Ramos (cell line): ENCODE measurements around the gene RORC.
"Not testable (repeated sequence)": the region's sequence is repeated elsewhere in the genome, so short reads cannot be mapped to it uniquely, and the experiment has no call there.

Experiments
- in situ Hi-C: fragments of 300-500 bp; cut with MboI; formaldehyde crosslinking; loops from one replicate; pipeline ENCODE4 v1.14.3; 2022; ENCODE audit warnings: low sequenced_read_pairs; ENCODE audit not compliant: unreplicated experiment

The RORC gene

DNA sequence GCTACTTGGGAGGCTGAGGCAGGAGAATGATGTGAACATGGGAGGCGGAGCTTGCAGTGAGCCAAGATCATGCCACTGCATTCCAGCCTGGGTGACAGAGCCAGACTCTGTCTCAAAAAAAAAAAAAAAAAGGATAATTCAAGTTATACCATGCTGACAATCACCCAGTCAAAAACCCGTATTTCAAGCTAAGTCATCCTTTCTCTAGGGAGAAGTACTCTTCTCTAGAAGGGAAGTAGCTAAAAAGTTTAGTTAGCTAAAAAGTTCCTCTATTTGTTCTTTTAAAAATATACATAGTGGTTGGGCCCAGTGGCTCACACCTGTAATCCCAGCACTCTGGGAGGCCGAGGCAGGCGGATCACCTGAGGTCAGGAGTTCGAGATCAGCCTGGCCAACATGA, 50.9 kb downstream of the RORC start:
- in situ Hi-C loops: not testable (repeated sequence)

DNA sequence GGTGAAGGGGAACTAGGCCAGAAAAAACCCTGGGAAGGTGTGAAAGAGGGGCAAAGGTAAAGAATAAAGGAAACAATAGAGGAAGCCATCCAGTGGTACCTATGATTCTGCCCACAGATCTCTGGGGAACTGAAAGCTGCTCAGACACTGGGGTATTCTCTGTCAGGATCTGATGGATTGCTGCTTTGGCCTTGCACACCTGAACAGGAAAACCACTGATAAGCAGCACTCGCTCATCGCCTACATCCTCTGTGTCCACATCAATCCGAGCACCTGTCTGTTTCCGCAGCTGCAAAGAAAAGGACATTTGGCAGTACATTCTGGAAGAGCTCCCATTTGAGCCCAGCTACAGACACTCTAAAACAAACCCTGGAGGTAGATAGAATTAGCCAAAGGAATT, 51.8 kb downstream of the RORC start:
- in situ Hi-C loops: no loop called here

DNA sequence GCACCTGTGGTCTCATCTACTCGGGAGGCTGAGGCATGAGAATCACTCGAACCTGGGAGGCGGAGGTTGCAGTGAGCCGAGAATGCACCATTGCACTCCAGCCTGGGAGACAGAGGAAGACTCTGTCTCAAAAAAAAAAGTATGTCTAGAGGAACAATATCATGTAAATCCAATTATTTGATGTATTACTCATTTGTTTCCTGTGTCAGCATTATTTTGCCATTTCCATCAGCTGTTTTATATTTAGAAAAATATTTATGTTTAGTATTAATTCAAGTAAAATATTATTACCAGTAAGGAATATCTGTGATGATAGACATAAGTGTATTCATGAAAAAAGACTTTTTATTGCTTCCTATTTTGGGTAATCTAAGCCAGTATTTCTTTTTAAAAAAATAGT, 54.3 kb downstream of the RORC start:
- in situ Hi-C loops: no loop called here

DNA sequence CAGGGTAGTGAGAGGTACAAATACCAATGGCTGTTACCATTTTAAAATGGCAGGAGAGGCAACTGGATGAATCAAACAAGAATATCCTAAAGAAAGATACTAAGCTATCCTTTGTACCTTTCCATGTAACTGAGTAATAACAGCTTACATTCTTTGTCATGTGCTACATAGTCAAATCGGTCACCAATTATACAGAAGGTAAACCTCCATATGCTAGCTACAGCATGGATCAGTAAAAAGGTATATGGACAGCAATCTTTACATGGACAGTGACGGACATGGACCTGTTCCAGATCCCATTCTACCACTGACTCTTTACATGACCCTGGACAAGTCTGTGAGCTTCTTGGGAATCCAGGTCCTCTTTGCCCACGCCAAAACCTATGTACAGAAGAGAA, 54.9 kb downstream of the RORC start:
- in situ Hi-C loops: no loop called here

DNA sequence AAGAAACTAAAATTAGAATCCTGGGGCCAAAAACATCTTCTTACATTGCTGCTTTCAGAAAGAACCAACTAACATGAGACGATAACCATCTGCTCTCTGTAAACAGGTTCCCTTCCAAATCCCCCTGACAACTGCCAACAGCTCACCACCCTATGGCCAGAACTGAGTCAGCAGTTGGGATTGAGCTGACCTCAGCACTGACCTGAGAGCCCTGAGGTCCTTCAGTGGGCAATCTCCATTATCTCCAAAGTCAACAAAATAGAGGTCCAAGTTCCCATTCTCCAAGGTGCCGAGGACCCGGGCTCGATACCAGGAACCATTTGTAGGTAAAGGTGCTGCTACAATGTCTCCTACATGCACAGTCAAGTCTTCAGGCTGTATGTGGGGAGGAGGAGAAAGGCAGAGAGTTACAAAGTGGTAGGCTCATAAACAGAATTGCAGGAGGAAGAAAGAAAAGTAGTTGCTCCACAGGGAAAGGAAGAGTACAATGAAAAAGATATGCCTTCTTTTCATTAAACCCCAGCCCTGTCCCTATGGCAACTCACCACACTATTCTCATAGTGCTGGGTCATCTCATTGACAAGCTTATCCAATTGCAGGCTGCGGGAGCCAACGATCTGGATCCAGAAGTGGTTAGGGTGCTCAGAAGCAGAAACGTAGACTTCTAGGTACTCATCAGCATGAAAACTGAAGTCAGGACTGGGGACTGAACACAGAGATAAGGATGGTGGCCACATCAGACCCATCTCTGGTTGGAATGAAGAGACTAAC, 55.5 kb downstream of the RORC start:
- in situ Hi-C loops: no loop called here

DNA sequence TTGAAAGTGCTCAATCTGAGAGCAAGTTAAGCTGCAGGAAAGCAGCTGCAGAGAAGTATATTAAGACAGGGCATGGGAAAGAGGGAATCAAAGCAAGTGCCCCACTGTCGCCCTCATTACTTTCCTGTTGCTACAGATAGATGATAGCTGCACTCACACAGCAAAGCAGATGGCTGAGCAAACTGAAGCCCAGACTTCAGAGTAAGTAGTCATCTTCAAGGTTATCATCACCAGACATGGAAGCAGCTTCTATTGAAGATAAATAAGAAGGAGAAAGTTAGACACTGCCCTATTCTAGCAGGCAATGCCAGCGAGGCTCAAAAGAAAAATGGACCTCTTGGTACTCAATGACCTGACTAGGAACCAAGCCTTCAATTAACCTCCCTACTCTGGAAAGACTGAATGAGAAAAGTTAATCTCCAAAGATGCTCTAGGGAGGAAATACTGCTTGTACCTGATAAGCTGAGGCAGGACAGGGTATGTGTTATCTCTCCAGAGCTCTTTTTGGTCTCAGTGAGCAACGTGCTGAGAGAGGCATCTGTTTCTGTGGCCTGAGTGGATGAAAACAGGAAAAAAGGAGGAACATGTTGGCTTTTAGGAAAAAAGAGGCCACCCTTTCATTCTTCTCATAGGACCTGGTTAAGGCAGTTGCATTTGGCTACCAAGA, 57.2 kb downstream of the RORC start:
- in situ Hi-C loops: no loop called here

DNA sequence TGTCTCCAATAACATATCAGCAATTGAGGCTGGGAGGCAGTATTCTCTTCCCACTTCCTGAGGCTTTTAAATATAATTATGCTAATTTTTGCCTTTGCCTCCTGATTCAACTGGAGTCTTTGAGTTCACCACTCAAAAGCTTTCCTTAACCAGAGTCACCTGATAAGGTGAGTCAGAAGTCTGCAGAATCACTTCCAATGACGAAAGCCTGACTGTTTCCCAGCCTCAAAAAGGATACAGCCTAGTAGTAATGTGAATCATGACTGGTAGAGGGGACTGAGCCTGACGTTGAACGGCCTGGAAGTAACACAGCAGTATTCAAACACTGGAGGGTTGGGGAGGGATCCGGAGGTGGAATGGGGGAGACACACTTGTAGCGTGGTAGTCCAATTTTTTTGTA, 57.9 kb downstream of the RORC start:
- in situ Hi-C loops: no loop called here

DNA sequence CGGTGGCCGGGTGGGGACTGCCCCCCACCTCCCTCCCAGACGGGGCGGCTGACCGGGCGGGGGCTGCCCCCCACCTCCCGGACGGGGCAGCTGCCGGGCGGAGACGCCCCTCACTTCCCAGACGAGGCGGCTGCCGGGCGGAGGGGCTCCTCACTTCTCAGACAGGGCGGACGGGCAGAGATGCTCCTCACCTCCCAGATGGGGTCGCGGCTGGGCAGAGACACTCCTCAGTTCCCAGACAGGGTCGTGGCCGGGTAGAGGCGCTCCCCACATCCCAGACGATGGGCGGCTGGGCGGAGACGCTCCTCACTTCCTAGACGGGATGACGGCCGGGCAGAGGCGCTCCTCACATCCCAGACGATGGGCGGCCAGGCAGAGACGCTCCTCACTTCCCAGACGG, 62.3 kb downstream of the RORC start:
- in situ Hi-C loops: not testable (repeated sequence)

DNA sequence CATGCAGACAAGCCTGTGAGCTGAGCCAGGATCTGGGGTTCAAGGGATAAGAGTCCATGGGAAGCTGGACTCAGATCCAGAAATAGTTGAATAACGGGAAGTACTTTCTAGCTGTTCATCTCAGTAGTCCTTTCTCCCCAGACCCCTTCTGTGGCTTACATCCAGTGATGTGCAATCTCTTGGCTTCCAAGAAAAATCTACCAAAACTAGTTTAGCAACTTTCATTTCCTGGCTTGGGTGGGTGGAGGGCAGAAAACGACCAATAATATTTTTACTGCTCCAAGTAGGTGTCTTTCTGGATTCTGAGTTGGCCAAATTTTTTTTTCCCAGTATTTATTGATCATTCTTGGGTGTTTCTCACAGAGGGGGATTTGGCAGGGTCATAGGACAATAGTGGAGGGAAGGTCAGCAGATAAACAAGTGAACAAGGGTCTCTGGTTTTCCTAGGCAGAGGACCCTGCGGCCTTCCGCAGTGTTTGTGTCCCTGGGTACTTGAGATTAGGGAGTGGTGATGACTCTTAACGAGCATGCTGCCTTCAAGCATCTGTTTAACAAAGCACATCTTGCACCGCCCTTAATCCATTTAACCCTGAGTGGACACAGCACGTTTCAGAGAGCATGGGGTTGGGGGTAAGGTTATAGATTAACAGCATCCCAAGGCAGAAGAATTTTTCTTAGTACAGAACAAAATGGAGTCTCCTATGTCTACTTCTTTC, 63.1 kb downstream of the RORC start:
- in situ Hi-C loops: not testable (repeated sequence)

DNA sequence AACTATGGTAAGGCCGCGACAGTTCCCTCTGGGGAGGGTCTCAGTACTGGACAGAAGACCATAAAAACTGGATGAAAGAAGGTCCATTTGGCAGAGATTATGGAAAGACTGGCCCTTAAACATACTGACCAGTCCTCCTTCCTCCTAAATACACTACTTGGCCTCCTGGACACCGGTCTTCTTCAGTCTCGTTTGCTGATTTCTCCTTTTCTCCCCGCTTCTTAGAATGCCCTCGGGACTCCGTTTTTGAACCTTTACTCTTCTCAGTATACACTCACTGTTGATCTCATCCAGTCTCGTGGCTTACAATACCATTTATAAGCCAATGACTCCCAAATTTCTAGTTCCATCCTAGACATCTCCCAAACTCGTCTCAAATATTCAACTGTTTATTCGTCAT, 67.6 kb downstream of the RORC start:
- in situ Hi-C loops: no loop called here

DNA sequence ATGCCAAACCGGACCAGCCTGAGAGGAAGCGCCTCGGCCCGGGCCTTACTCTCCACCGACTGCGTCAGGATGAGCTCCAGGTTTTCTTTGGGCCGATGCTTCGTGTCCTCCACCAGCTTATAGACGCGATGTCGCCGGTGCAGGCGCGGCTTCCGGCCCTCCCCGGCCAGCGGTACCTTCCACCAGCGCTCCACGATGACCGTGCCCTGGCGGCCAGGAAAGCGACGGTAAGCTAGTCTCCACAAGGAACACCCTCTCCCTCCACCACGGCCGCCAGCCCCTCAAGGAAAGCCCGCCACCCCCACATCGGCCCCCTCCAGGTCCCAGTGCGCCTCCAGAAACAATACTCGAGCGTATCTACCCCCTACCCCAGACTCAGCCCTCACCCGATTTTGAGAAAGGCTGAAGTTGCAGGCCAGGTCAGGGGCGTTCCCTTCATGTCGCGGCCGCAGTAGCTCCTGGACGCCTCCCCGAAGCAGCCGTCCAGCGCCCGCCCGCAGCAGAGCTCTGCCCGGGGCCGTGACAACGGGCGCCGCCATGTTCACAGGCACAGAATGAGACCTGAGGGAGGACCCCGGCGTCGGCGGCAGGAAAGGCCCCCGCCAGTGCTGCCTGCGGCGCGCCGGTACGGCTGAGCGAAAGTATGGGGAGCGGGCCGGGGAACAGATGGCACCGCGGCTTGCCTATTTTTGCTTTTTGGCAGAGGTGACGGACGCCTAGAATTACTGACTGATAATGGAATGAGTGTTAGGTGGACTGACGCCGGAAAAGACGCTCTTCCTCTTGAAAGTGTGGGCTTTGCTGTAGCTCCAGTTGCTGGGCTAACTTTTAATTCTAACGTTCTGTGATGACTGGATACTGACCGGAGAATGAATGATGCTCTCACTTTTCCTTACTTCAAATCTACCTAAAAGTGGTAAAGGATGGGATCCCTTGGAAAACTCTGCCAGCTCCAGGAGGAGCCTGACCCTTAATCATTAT, 68.4 kb downstream of the RORC start, which contains the start of gene MRPL9:
TSS of gene MRPL9 (minus strand) at position 556 of the 981 bp plus-strand sequence. CDS start at position 539, 17 bp downstream.
- in situ Hi-C loops: no loop called here

DNA sequence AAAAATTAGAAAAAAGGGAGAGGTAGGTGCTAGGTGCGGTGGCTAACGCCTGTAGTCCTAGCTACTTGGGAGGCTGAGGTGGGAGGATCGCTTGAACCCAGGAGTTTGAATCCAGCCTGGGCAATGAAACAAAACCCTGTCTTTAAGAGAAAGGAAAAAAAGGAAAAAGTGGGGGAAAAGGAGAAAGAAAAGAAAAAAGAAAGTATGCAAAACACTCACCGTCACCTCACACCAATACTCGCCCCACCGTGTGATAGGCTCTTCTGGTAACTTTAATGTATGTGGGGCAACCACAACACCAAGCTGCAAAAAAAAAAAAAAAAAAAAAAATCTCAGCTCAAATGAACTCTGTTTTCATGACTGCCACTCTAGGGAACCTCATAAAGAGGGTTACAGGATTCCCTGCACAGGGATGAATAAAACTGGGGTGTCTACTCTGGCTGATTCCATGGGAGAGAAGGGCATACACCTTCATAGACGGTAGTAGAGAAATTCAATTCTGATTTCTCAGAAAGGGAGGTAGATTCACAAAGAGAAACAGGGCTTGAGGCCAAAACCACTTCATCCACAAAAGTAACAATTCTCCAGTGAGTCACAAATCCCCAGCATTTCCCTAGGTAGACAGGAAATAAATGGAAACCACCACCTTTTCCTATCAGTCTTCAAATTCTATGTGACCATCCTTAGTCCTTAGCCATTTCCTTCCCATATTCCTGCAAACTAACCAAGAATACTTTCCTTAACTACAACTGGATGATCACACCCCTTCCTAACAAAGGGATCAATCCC, 70.8 kb downstream of the RORC start:
- in situ Hi-C loops: no loop called here

DNA sequence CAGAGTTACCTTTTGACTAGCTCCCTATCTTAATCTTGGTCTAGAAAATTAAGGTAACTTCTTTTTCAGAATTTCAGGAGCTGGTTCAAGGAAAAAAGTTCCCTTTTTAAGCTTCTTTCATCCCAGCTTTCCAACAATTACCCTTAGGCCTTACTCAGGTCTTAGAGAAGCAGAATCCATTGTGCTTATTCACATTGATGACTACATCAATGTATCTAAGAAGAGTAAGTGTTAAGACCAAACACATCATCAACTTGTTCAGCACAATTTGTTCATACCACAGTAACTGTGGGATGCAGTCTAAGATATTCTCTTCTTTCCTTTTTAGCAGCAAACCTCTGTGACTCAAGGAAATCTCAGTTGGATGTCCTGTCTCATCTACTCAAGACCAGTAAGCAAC, 72.4 kb downstream of the RORC start:
- in situ Hi-C loops: no loop called here

DNA sequence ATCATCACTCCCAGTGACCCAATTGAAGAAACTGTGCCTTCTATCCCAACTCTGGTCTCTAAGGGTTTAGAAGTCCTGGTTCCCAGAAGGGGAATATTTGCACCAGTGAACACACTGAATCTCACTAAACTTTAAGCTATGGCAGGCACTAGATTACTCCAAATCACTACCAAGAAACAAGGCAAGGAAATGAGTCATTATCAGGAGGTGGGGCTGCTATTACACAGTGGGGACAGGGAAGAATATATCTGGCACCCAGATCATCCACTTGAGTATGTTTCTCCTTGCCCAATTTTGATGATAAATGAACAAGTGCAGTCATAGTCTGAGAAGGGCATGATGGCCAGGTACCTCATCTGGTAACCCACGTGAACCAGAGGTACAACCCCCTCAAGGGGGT, 75.3 kb downstream of the RORC start:
- in situ Hi-C loops: no loop called here
